HEK293 (cell line): ENCODE results near the gene NFKB1.

Source experiments
- BCL6B ChIP-seq: fragments of 450-650 bp; formaldehyde crosslinking; IDR thresholded peaks from 2 replicates; pipeline ENCODE4 v1.5.1; 2017; ENCODE audit warnings: missing biosample characterization, missing genetic modification characterization
- CTCF ChIP-seq: fragments of 450-650 bp; formaldehyde crosslinking; IDR thresholded peaks from 2 replicates; pipeline ENCODE4 v1.5.1; 2016; ENCODE audit warnings: missing biosample characterization, missing genetic modification characterization
- REST ChIP-seq: fragments of 450-650 bp; formaldehyde crosslinking; IDR thresholded peaks from 2 replicates; pipeline ENCODE4 v1.5.1; 2016; ENCODE audit warnings: missing biosample characterization, missing genetic modification characterization
- ZNF155 ChIP-seq: fragments of 450-650 bp; formaldehyde crosslinking; IDR thresholded peaks from 2 replicates; pipeline ENCODE4 v1.5.1; 2016; ENCODE audit warnings: missing biosample characterization, missing genetic modification characterization
- ZNF280D ChIP-seq: fragments of 450-650 bp; formaldehyde crosslinking; IDR thresholded peaks from 2 replicates; pipeline ENCODE4 v1.5.1; 2016; ENCODE audit warnings: missing biosample characterization, missing genetic modification characterization
- ZNF324 ChIP-seq: fragments of 450-650 bp; formaldehyde crosslinking; IDR thresholded peaks from 2 replicates; pipeline ENCODE4 v1.5.1; 2016; ENCODE audit warnings: missing biosample characterization, missing genetic modification characterization
- ZNF423 ChIP-seq: fragments of 450-650 bp; formaldehyde crosslinking; IDR thresholded peaks from 2 replicates; pipeline ENCODE4 v1.5.1; 2016; ENCODE audit warnings: missing biosample characterization, missing genetic modification characterization
- ZSCAN5A ChIP-seq: fragments of 450-650 bp; formaldehyde crosslinking; IDR thresholded peaks from 2 replicates; pipeline ENCODE4 v1.5.1; 2016; ENCODE audit warnings: missing biosample characterization, missing genetic modification characterization

GRCh38 chr4:102524691-102525090 lies 23.5 kb downstream of the NFKB1 start:
- TF ChIP-seq CTCF (tag by site-specific recombination) (no peak), REST (tag by site-specific recombination) (no peak), ZNF155 (tag by site-specific recombination) (no peak), BCL6B (tag by site-specific recombination) (no peak), ZNF423 (tag by site-specific recombination) (no peak), ZNF324 (no peak), ZNF280D (no peak), ZSCAN5A (tag by site-specific recombination) (no peak)
